NCI-H146 treated with DMSO at 0.1 percent for 48 hours (cell line): ENCODE results near the gene PSMC6.
"Not testable (repeated sequence)": the region's sequence is repeated elsewhere in the genome, so short reads cannot be mapped to it uniquely, and the experiment has no call there.

Experiments
- DNase-seq: peaks from one replicate; lab custom pipeline; 2025; ENCODE audit not compliant: unreplicated experiment; lab: John Stamatoyannopoulos, UW

PSMC6 gene

DNA sequence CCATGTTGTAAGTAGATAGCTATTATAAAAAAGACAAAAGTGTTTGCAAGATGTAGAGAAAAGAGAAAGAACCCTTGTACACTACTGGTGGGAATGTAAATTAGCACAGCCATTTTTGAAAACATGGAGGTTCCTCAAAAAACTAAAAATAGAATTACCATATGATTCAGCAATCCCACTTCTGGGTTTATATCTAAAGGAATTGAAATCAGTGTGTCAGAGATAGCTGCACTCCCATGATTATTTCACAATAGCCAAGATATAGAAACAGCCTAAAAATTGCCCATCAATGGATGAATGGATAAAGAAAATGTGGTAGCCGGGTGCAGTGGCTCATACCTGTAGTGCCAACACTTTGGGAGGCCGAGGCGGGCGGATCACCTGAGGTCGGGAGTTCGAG lies 9.2 kb downstream of the PSMC6 start:
- DNase-seq = no peak

DNA sequence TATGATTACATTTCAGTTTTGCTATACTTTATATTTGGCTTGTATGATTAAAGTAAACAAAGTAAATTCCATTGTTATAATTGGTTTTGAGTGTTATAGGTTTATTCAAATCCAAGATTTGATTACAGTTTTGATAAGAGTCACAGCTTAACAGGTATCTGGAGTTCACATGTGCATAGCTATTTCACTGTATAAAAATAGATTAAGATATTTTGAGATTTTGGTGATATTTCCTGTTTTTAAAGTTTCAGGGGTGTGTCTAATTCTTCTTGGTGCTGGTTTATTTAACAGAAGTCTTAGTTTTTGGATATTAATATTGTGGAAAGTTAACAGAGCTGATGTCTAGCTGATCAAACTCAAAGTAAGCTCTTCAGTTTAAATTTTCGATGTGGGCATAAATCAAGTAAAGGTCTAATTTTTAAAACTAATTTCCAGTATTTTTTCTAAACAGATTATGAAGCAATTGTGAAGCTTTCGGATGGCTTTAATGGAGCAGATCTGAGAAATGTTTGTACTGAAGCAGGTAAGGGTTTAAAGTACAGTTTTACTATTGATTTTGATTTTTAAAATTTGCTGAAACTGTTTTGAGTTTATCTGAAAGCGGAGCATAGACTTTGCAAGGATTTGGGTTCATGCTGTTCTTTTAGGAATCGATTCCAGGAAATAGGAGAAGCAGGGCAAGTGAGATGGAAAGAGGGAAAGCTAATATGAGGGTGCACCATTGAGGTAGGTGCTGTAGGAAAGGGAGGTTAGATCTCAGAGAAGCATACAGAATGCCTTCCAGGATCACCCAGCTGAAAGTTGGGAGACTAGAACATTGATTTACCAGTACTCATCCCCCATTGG lies 16.7 kb downstream of the PSMC6 start:
- no peak for DNase-seq

- DNase-seq = no peak
These were observed 17.3 kb downstream of the PSMC6 start for GRCh38 chr14:52724360-52724644.

GRCh38 chr14:52727509-52727908 lies 20.5 kb downstream of the PSMC6 start:
- DNase-seq = not testable (repeated sequence)

GRCh38 chr14:52729035-52729434 lies 22.0 kb downstream of the PSMC6 start:
- DNase-seq = not testable (repeated sequence)

GRCh38 chr14:52729585-52729924 lies 22.6 kb downstream of the PSMC6 start:
- DNase-seq = no peak

GRCh38 chr14:52729925-52730708 lies 23.1 kb downstream of the PSMC6 start, which contains the start of gene STYX:
STYX (plus strand) TSS chr14:52730166; CDS start chr14:52730475, 309 bp downstream.
- peak; percentile 88 for DNase-seq

- DNase-seq = no peak
These were observed 23.7 kb downstream of the PSMC6 start for GRCh38 chr14:52730709-52731111.

GRCh38 chr14:52733824-52734223 lies 26.8 kb downstream of the PSMC6 start:
- DNase-seq = no peak

GRCh38 chr14:52735921-52736489 lies 29.0 kb downstream of the PSMC6 start:
- DNase-seq = no peak

- DNase-seq = no peak
These were observed 31.4 kb downstream of the PSMC6 start for GRCh38 chr14:52738409-52738808.

- DNase-seq = no peak
These were observed 33.8 kb downstream of the PSMC6 start for GRCh38 chr14:52740751-52741150.

- no peak for DNase-seq
These were observed 34.9 kb downstream of the PSMC6 start for GRCh38 chr14:52741865-52742264.

DNA sequence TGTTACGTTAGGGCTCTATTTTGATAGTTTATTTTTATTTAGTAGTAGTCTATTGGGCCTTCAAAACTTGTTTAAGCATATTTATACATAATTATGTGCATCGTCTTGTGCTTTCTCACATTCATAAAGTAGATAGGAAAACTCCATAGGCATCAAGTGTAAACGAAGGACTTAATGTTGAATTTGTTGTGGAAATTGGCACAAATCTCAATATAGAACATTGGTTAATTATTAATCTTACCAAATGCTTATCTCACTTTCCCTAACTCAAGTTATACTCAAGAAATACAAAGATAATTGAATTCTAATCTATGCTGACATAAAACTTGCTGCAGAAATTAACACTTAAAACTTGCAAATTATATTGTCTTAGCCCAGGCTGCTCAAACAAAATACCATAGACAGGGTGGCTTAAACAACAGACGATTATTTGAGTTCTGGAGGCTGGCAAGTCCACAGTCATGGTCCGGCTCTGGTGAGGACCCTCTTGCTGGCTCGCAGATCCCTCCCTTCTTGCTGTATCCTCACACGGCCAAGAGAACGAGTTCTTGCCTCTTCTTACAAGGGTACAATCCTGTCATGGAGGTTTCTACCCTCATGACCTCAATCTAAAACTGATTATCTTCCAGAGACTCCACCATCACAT lies 41.8 kb downstream of the PSMC6 start:
- DNase-seq = no peak

DNA sequence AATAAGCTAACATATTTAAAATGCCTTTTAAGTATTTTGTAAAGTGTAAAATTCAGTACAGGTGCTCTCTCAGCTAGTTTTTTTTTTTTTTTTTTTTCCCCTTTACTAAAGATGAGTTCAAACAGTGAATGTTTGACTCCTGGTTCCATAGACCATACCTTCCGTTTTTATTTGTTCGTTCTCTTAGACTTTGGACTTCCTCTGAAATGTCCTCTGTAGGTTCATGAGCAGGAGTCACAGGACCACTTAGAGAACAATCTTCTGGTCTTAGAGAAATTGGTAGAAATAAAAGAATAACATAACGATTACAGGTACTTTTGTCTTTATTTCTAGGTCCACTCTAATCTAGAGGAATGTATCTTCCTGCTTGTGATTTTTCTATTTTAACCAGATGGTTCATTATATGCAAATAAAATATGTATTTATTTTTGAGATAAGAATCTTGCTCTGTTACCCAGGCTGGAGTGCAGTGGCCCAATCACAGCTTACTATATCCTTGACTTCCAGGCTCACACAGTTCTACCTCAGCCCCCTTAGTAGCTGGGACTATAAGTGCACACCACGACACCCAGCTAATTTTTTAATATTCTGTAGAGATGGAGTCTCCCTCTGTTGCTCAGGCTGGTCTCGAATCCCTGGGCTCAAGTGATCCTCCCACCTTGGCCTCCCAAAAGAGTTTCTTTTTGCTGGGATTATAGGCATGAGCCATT lies 48.8 kb downstream of the PSMC6 start:
- DNase-seq = no peak

DNA sequence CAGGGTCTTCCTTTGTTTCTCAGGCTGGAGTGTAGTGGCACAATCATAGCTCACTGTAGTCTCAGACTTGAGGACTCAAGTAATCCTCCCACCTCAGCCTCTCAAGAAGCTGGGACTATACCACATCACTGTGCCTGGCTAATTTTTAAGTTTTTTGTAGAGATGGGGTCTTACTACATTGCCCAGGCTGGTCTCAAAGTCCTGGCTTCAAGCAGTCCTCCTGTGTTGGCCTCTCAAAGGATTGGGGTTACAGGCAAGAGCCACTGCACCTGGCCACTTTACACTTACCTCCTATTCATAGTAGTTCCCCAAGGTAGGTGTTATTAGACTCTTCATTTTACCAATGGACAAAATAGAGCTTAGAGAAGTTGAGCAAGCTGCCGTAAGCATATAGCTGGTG lies 52.1 kb downstream of the PSMC6 start:
- no peak for DNase-seq

- not testable (repeated sequence) for DNase-seq
These were observed 55.9 kb downstream of the PSMC6 start for GRCh38 chr14:52762923-52763322.

DNA sequence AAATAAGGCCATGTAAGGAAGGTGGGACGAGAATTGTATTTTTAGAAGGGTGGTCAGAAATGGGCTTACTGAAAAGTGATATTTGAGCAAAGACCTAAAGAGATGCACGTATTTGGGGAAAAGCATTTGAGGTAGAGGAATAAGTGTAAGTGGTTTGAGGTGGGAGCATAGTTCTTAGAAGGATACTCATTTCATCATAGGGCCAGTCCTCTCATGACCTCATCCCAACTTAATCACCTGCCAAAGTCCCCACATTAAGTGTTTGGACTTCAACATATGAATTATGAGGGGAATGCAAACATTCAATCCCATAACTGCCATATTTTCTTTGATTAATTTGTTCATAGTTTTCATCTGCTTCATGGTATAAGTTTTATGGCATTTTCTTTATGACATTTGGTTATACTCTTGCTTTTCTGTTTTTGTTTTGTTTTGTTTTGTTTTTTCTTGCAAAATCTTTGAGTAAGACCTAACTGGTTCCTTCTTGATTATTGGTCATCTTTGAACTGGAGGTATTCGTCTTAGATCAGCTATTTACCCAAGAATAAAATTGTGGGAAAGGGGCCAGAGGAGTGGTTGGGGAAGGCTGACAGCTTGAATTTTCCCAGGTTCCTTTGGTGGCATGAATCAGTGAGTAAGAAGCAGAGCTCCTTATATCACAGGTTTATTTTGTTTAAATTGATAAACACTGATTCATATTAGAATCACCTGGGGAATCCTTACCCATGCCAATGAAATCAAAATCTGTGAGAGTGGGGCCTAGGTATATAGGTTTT lies 60.2 kb downstream of the PSMC6 start:
- no peak for DNase-seq

DNA sequence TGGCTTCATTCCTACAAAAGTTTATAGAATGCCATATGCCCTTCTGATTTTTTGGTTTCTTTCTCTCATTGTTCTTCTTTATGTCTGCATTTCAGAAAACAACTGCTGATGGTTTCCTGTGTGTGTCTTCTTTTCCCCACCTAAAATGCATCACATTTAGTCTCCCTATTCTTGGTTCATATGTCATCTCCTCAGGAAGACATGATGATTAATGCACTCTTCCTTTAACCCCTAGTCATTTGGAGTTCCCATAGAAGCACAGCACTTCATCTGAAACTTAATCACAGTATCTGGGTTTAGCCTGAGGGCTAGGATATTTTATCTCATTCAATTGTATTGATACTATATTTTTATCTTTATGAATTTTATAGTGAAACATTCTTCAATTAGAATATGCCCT lies 62.9 kb downstream of the PSMC6 start:
- no peak for DNase-seq

- no peak for DNase-seq
These were observed 69.8 kb downstream of the PSMC6 start for GRCh38 chr14:52776816-52777215.
